Gastroesophageal sphincter (tissue), 4 donors: ENCODE measurements around the gene SGSH. TPM values are rescaled to one million over a fixed set of nuclear protein-coding genes. Genes with fewer than 3 reads are reported as not detected.

ENCODE experiments used
- ATAC-seq: fragments of 150-250 bp; one replicate; pipeline ENCODE4 v1.9.1; 2016; ENCODE audit warnings: mild to moderate bottlenecking, moderate library complexity
- H3K27ac ChIP-seq, 4 donors: fragments of 200-600 bp; sonication (generic) in 3 of 4; 1 replicate in 3 of 4; 2 replicates in 1 of 4; pipeline ENCODE4 v1.5.1; 2016 to 2019
- H3K27me3 ChIP-seq: fragments of 200-600 bp; sonication (generic); one replicate; pipeline ENCODE4 v1.5.1; 2019
- H3K36me3 ChIP-seq, 2 donors: fragments of 200-600 bp; sonication (generic); one replicate each; pipeline ENCODE4 v1.5.1; 2019; ENCODE audit warnings: control low read depth in 1 of 2
- H3K4me1 ChIP-seq, 3 donors: fragments of 200-600 bp; sonication (generic); 1 replicate in 2 of 3; 2 replicates in 1 of 3; pipeline ENCODE4 v1.5.1; 2016 to 2019; ENCODE audit warnings: control low read depth in 2 of 3
- H3K4me3 ChIP-seq, 2 donors: fragments of 200-600 bp; sonication (generic); one replicate each; pipeline ENCODE4 v1.5.1; 2019; ENCODE audit warnings: mild to moderate bottlenecking in 1 of 2, moderate library complexity in 1 of 2
- H3K9me3 ChIP-seq, 3 donors: fragments of 200-600 bp; sonication (generic); one replicate each; pipeline ENCODE4 v1.5.1; 2017 to 2019; ENCODE audit warnings: control low read depth in 2 of 3
- CTCF ChIP-seq, 4 experiments: fragments of 200-600 bp in 2 of 4; fragments of 450-650 bp in 2 of 4; sonication (generic) in 1 of 4; IDR thresholded peaks; one replicate each; pipeline ENCODE4 v1.5.1; 2017 to 2019; ENCODE audit warnings: antibody characterized with exemption in 4 of 4, mild to moderate bottlenecking in 2 of 4, moderate library complexity in 2 of 4
- EP300 ChIP-seq: sonication (generic); formaldehyde crosslinking; IDR thresholded peaks from one replicate; pipeline ENCODE4 v1.6.1; 2017; ENCODE audit warnings: antibody characterized with exemption, mild to moderate bottlenecking
- POLR2A ChIP-seq, 2 donors: fragments of 450-650 bp; IDR thresholded peaks; one replicate each; pipeline ENCODE4 v1.6.1; 2017; ENCODE audit warnings: antibody characterized with exemption in 2 of 2, mild to moderate bottlenecking in 2 of 2, moderate library complexity in 1 of 2
- POLR2AphosphoS5 ChIP-seq: sonication (generic); formaldehyde crosslinking; IDR thresholded peaks from one replicate; pipeline ENCODE4 v1.6.1; 2017; ENCODE audit warnings: antibody characterized with exemption
- WGBS, 2 donors: methylation state at CpG; one replicate each; pipeline ENCODE4 v1.1.5; 2018; ENCODE audit warnings: low coverage in 1 of 2; 5-methylcytosine and 5-hydroxymethylcytosine counted together
- total RNA-seq, 4 donors: library from RNA; depleted of rRNA; stranded (reverse); fragments of >200 nt; gene quantifications; one replicate each; pipeline ENCODE4 v1.1.0, GENCODE V29; 2016

SGSH gene
- total RNA-seq, 4 donors from 2014 or later = 16.8 to 39.2 (median 18.2) TPM

GRCh38 chr17:80251966-80252365 lies 31.8 kb upstream of the SGSH start:
- no peak overlapping the region for H3K27ac ChIP-seq
- ATAC-seq = no peak
- peaks cover 0 to 67% of the 10 kb centered on the region in 2 donors for H3K36me3 ChIP-seq
- H3K4me3 ChIP-seq = no peak overlapping the region
- no peaks in the 10 kb centered on the region for H3K9me3 ChIP-seq
- H3K4me1 ChIP-seq = peaks cover 0 to 14% (median 4%) of the 10 kb centered on the region in 3 donors
- TF ChIP-seq POLR2AphosphoS5 (no peak), CTCF (IDR thresholded peaks at IDR 0.05) (no peak), POLR2A (IDR thresholded peaks at IDR 0.05) (no peak), EP300 (no peak)
- WGBS, 2 donors = 80 to 100% methylated on average over 1 to 2 of the region's 11 CpGs
- H3K27me3 ChIP-seq = no peaks in the 10 kb centered on the region

- H3K4me1 ChIP-seq = no peaks in the 10 kb centered on the region
- H3K36me3 ChIP-seq = peaks cover 0 to 96% of the 10 kb centered on the region in 2 donors
- no peak overlapping the region for H3K27ac ChIP-seq
- H3K9me3 ChIP-seq = no peaks in the 10 kb centered on the region
- H3K4me3 ChIP-seq = no peak overlapping the region
- no peaks in the 10 kb centered on the region for H3K27me3 ChIP-seq
- 81 to 88% methylated on average over 3 to 11 of the region's 26 CpGs for WGBS, 2 donors
- no peak for TF ChIP-seq POLR2A (IDR thresholded peaks at IDR 0.05)
- TF ChIP-seq POLR2AphosphoS5 = no peak
- TF ChIP-seq EP300 = no peak
- no peak for TF ChIP-seq CTCF (IDR thresholded peaks at IDR 0.05)
- no peak for ATAC-seq
Measured at GRCh38 chr17:80248894-80249710, 29.0 kb upstream of the SGSH start.

- WGBS, 2 donors = 100% methylated on average over 1 of the region's 23 CpGs; no CpG with 5 or more reads in 1 of the 2 donors
- no peaks in the 10 kb centered on the region for H3K9me3 ChIP-seq
- no peaks in the 10 kb centered on the region for H3K4me1 ChIP-seq
- H3K27ac ChIP-seq = no peak overlapping the region
- ATAC-seq = no peak
- H3K4me3 ChIP-seq = no peak overlapping the region
- H3K36me3 ChIP-seq = peaks cover 0 to 97% of the 10 kb centered on the region in 2 donors
- TF ChIP-seq POLR2AphosphoS5 (no peak), POLR2A (IDR thresholded peaks at IDR 0.05) (no peak), EP300 (no peak), CTCF (IDR thresholded peaks at IDR 0.05) (no peak)
- no peaks in the 10 kb centered on the region for H3K27me3 ChIP-seq
Measured at GRCh38 chr17:80248001-80248893, 28.1 kb upstream of the SGSH start.

- no peak overlapping the region for H3K4me3 ChIP-seq
- H3K9me3 ChIP-seq = no peaks in the 10 kb centered on the region
- H3K36me3 ChIP-seq = peaks cover 0 to 97% of the 10 kb centered on the region in 2 donors
- no peaks in the 10 kb centered on the region for H3K27me3 ChIP-seq
- no peak overlapping the region for H3K27ac ChIP-seq
- H3K4me1 ChIP-seq = no peaks in the 10 kb centered on the region
- WGBS, 2 donors = 76% methylated on average over 5 of the region's 17 CpGs; no CpG with 5 or more reads in 1 of the 2 donors
- no peak for TF ChIP-seq POLR2A (IDR thresholded peaks at IDR 0.05)
- TF ChIP-seq EP300 = no peak
- no peak for TF ChIP-seq CTCF (IDR thresholded peaks at IDR 0.05)
- no peak for TF ChIP-seq POLR2AphosphoS5
- ATAC-seq = no peak
Measured at GRCh38 chr17:80247561-80247960, 27.4 kb upstream of the SGSH start.
